ENCODE measurements around the gene KCNS3.
A peak's percentile ranks its signal among the peaks of the same experiment; 100 is the strongest.

Gene KCNS3

DNA sequence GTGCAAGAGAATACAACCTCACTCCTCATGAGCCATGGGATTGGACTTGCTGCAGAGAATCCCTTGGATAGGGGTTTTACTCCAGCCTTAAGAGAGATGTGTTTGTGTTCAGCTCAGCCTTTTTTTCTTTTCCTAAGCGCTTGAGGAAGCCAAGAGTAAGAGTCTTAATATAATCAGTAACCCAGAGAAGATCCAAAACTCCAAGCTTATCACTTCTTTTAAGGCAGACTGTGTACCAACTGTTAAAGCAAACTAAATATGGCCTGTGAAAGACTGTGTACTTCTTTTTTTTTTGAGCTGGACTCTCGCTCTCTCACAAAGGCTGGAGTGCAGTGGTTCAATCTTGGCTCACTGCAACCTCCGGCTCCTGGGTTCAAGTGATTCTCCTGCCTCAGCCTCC is 31.8 kb upstream of the KCNS3 start:
- no peak overlapping the region for H3K4me3 ChIP-seq (ENCODE audit: low read depth, low read length)
- TF ChIP-seq, protein P1, sequence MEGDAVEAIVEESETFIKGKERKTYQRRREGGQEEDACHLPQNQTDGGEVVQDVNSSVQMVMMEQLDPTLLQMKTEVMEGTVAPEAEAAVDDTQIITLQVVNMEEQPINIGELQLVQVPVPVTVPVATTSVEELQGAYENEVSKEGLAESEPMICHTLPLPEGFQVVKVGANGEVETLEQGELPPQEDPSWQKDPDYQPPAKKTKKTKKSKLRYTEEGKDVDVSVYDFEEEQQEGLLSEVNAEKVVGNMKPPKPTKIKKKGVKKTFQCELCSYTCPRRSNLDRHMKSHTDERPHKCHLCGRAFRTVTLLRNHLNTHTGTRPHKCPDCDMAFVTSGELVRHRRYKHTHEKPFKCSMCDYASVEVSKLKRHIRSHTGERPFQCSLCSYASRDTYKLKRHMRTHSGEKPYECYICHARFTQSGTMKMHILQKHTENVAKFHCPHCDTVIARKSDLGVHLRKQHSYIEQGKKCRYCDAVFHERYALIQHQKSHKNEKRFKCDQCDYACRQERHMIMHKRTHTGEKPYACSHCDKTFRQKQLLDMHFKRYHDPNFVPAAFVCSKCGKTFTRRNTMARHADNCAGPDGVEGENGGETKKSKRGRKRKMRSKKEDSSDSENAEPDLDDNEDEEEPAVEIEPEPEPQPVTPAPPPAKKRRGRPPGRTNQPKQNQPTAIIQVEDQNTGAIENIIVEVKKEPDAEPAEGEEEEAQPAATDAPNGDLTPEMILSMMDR (IDR thresholded peaks at IDR 0.05; ENCODE audit: low read depth, low read length, missing control alignments): no peak
- no peak for DNase-seq (ENCODE audit: low read depth)

GRCh38 chr2:17847236-17847635 is 31.2 kb upstream of the KCNS3 start:
- DNase-seq (ENCODE audit: low read depth): no peak
- H3K4me3 ChIP-seq (ENCODE audit: low read depth, low read length): no peak overlapping the region
- TF ChIP-seq, protein P1 (IDR thresholded peaks at IDR 0.05; ENCODE audit: low read depth, low read length, missing control alignments): no peak

DNA sequence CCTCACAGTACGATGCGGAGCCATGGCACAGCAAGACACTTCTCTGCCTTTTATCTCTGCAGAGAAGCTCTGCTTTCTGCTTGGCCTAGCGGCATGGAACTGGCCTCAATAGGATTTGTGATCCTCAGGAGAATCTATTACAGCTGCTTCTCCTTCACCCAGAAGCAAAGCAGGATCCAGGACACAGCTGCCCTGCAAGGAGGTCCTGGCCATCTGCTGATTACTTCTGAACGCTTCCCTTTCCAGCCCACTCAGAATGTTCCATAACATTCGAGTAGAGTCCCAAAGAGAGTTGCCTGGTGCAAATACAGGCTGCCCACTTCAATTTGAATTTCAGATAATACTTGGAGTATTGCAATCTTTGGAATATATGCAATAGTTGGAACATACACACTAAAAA is 29.2 kb upstream of the KCNS3 start:
- no peak overlapping the region for H3K4me3 ChIP-seq (ENCODE audit: low read depth, low read length)
- TF ChIP-seq, protein P1 (IDR thresholded peaks at IDR 0.05; ENCODE audit: low read depth, low read length, missing control alignments): no peak
- no peak for DNase-seq (ENCODE audit: low read depth)

DNA sequence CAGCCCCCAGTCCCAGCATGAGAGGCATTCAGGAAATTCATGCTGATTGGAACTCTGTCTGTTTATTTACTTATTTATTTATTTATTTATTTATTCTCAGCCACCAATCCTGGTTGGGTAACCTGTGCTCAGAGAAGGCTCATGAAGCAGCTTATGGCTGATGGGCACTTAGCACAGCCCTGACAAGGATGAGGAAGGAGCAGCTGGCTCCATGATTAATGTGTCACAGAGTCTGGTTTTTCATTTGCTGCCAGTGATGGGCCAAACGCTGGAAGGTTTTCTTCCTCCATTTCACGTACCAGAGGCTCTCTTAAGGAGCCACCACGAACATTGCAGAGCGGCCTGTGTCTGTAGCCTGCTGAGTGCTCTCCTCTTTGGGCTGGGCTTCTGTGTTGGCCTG is 28.3 kb upstream of the KCNS3 start:
- H3K4me3 ChIP-seq (ENCODE audit: low read depth, low read length): no peak overlapping the region
- no peak for DNase-seq (ENCODE audit: low read depth)
- TF ChIP-seq, protein P1 (IDR thresholded peaks at IDR 0.05; ENCODE audit: low read depth, low read length, missing control alignments): no peak

DNA sequence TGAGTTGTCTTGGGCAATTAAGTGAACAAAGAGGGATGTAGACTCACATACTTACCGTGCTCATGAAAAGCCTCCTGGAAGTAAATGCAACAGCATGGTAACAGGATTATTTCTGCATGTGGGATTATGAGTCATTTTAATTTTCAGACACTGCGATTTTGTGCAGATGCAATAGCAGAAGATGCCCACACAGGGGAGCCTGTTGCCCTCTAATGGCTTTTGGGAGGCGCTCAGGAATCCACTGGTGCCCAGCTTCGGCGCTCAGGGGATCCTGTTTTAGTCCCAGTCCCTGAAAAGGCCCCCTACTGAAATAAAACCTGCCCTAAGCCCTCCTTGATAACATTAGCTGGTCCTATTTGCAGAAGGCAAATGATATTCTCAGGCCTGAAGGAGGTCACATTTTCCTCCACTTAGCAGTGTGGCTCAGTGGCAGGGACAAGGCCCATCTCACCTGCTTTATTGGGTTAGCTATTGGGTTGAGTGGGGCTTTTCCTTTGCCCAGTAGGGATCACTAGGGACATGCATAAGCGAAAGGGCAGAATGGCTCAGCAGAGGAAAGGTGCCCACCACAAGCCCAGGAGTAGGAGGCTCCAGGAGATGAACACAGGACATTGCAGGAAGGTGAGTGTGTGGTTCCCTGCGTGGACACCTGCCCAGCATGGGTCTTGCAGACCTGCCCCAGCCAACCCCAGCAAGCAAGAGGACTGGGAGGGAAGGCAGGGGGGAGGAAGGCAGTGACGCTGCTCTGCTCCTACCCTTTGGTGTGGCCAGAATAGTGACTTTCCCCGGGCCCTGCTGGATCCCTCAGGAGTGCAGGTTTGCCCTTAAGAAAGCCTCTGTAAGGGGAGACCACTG is 26.5 kb upstream of the KCNS3 start:
- H3K4me3 ChIP-seq (ENCODE audit: low read depth, low read length): no peak overlapping the region
- TF ChIP-seq, protein P1 (IDR thresholded peaks at IDR 0.05; ENCODE audit: low read depth, low read length, missing control alignments): peak; percentile 90
- no peak for DNase-seq (ENCODE audit: low read depth)

GRCh38 chr2:17853799-17854198 is 24.7 kb upstream of the KCNS3 start:
- TF ChIP-seq, protein P1 (IDR thresholded peaks at IDR 0.05; ENCODE audit: low read depth, low read length, missing control alignments): no peak
- no peak for DNase-seq (ENCODE audit: low read depth)
- H3K4me3 ChIP-seq (ENCODE audit: low read depth, low read length): no peak overlapping the region

- TF ChIP-seq, protein P1 (IDR thresholded peaks at IDR 0.05; ENCODE audit: low read depth, low read length, missing control alignments): no peak
- no peak for DNase-seq (ENCODE audit: low read depth)
- no peak overlapping the region for H3K4me3 ChIP-seq (ENCODE audit: low read depth, low read length)
These were observed 21.4 kb upstream of the KCNS3 start for GRCh38 chr2:17857021-17857420.
